MCF 10A (cell line): Measurements from ENCODE around the gene HOXC4. TPM values are rescaled to one million over a fixed set of nuclear protein-coding genes. Genes with fewer than 3 reads are reported as not detected.
A peak's percentile ranks its signal among the peaks of the same experiment; 100 is the strongest.
"Not testable (repeated sequence)": the region's sequence is repeated elsewhere in the genome, so short reads cannot be mapped to it uniquely, and the experiment has no call there.

Experiments used
- BruUV-seq: library from RNA; stranded (reverse); fragments of 400-500 nt; replicated peaks from 2 replicates; lab custom pipeline; 2021; lab: Mats Ljungman, UMichigan
- CTCF ChIA-PET: fragments of 300-600 bp; sonication (Branson Sonifier 250); formaldehyde crosslinking; extraction: SDS; loops from one replicate; lab custom pipeline; 2021; ENCODE audit warnings: antibody characterized with exemption, inconsistent platforms; lab: Yijun Ruan, JAX
- POLR2A ChIA-PET: fragments of 300-600, 350-650 bp; sonication (Branson Sonifier 250); formaldehyde crosslinking; extraction: SDS; loops from one replicate; lab custom pipeline; 2020; ENCODE audit warnings: antibody characterized with exemption, inconsistent platforms; lab: Yijun Ruan, JAX
- DNase-seq: peaks from one replicate; pipeline ENCODE4 v3.0.0-alpha.2; 2018; ENCODE audit not compliant: unreplicated experiment
- H3K27ac Mint-ChIP-seq: one replicate; pipeline ENCODE4 v1.8.0; 2022; ENCODE audit warnings: mild to moderate bottlenecking, low read depth, mixed read lengths; ENCODE audit not compliant: unreplicated experiment
- H3K27me3 Mint-ChIP-seq: one replicate; pipeline ENCODE4 v1.8.0; 2022; ENCODE audit warnings: mixed read lengths; ENCODE audit not compliant: insufficient read depth, unreplicated experiment
- H3K36me3 Mint-ChIP-seq: one replicate; pipeline ENCODE4 v1.8.0; 2022; ENCODE audit warnings: mild to moderate bottlenecking, moderate library complexity, mixed read lengths; ENCODE audit not compliant: insufficient read depth, unreplicated experiment
- H3K4me1 Mint-ChIP-seq: one replicate; pipeline ENCODE4 v1.8.0; 2022; ENCODE audit warnings: mixed read lengths; ENCODE audit not compliant: insufficient read depth, unreplicated experiment
- H3K4me3 Mint-ChIP-seq: one replicate; pipeline ENCODE4 v1.8.0; 2022; ENCODE audit warnings: mild to moderate bottlenecking, moderate library complexity, mixed read lengths; ENCODE audit not compliant: unreplicated experiment
- H3K9me3 Mint-ChIP-seq: one replicate; pipeline ENCODE4 v1.8.0; 2022; ENCODE audit warnings: mixed read lengths; ENCODE audit not compliant: unreplicated experiment
- intact Hi-C: fragments of 100-400 bp; cut with micrococcal nuclease; formaldehyde crosslinking; loops from 2 replicates; pipeline ENCODE4 v1.14.1; 2022
- microRNA-seq: library from miRNA; unstranded; fragments of <30 nt; microRNA quantifications from one replicate; pipeline ENCODE4 v1.2.0, GENCODE V29; 2022
- total RNA-seq: library from RNA; stranded (reverse); gene quantifications from 2 replicates; pipeline ENCODE4 v1.2.3, GENCODE V29; 2022

The HOXC4 gene
- total RNA-seq, 1 experiment from 2014 or later: 1.7 TPM

GRCh38 chr12:54100588-54100987 is 47.0 kb downstream of the HOXC4 start:
- POLR2A ChIA-PET, intact Hi-C loops: not testable (repeated sequence)

GRCh38 chr12:54102223-54102622 is 48.6 kb downstream of the HOXC4 start:
- H3K9me3 Mint-ChIP-seq, H3K4me3 Mint-ChIP-seq, H3K4me1 Mint-ChIP-seq, DNase-seq, H3K36me3 Mint-ChIP-seq, H3K27ac Mint-ChIP-seq, CTCF ChIA-PET, BruUV-seq, POLR2A ChIA-PET, intact Hi-C loops: not testable (repeated sequence)
- peaks cover 24% of the 10 kb centered on the region for H3K27me3 Mint-ChIP-seq

More at GRCh38 chr12:54100588-54100987, 47.0 kb downstream of the HOXC4 start:
- H3K27me3 Mint-ChIP-seq: peaks cover 13% of the 10 kb centered on the region
- H3K4me3 Mint-ChIP-seq, H3K9me3 Mint-ChIP-seq, BruUV-seq, H3K36me3 Mint-ChIP-seq, H3K4me1 Mint-ChIP-seq, H3K27ac Mint-ChIP-seq, DNase-seq, CTCF ChIA-PET: not testable (repeated sequence)

GRCh38 chr12:54103827-54104226 is 50.2 kb downstream of the HOXC4 start:
- H3K36me3 Mint-ChIP-seq, BruUV-seq, CTCF ChIA-PET, intact Hi-C loops, H3K27ac Mint-ChIP-seq, POLR2A ChIA-PET, H3K4me1 Mint-ChIP-seq, H3K4me3 Mint-ChIP-seq, DNase-seq, H3K9me3 Mint-ChIP-seq: not testable (repeated sequence)
- peaks cover 38% of the 10 kb centered on the region for H3K27me3 Mint-ChIP-seq

Small RNA genes lying within 50 kb of the gene (microRNA-seq; reads per million reads assigned to microRNA genes)
- gene MIR615: 359 reads per million, percentile 81 among the genes with 10 or more reads in this experiment

Other genes starting within 250 kb of the HOXC4 start
- gene HOXC13, start 115.0 kb upstream of the HOXC4 start, total RNA-seq: 5.3 and 6.0 TPM in 2 replicates
- not detected in 2 replicates for gene HOXC12, start 98.9 kb upstream of the HOXC4 start, total RNA-seq
- gene HOXC11, start 80.7 kb upstream of the HOXC4 start, total RNA-seq: 1.2 and 1.6 TPM in 2 replicates
- gene HOTAIR, start 78.9 kb upstream of the HOXC4 start, total RNA-seq: 1.5 and 2.0 TPM in 2 replicates
- gene HOXC10, start 68.7 kb upstream of the HOXC4 start, total RNA-seq: not detected in 2 replicates
- 5.2 and 6.0 TPM in 2 replicates for gene HOXC9, start 53.7 kb upstream of the HOXC4 start, total RNA-seq
- 6.0 and 6.9 TPM in 2 replicates for gene HOXC8, start 44.9 kb upstream of the HOXC4 start, total RNA-seq
- gene HOXC6, start 25.4 kb upstream of the HOXC4 start, total RNA-seq: 7.1 and 11.5 TPM in 2 replicates
- gene HOXC5, start 20.8 kb upstream of the HOXC4 start, total RNA-seq: 0.74 TPM in 1 of 2 replicates, not detected in the other
- gene SMUG1, start 135.2 kb downstream of the HOXC4 start, total RNA-seq: 42.6 and 52.8 TPM in 2 replicates
- 109 and 112 TPM in 2 replicates for gene CBX5, start 226.3 kb downstream of the HOXC4 start, total RNA-seq
- 1,158 and 1,435 TPM in 2 replicates for gene HNRNPA1, start 226.9 kb downstream of the HOXC4 start, total RNA-seq
- gene NFE2, start 247.2 kb downstream of the HOXC4 start, total RNA-seq: 0.40 and 0.64 TPM in 2 replicates